NCI-H2196 treated with DMSO at 0.1 percent for 48 hours (cell line): ENCODE measurements around the gene CCDC28B.
"Not testable (repeated sequence)": the region's sequence is repeated elsewhere in the genome, so short reads cannot be mapped to it uniquely, and the experiment has no call there.

ENCODE experiments used
- DNase-seq: peaks from one replicate; lab custom pipeline; 2025; ENCODE audit not compliant: unreplicated experiment; lab: John Stamatoyannopoulos, UW

The CCDC28B gene

DNA sequence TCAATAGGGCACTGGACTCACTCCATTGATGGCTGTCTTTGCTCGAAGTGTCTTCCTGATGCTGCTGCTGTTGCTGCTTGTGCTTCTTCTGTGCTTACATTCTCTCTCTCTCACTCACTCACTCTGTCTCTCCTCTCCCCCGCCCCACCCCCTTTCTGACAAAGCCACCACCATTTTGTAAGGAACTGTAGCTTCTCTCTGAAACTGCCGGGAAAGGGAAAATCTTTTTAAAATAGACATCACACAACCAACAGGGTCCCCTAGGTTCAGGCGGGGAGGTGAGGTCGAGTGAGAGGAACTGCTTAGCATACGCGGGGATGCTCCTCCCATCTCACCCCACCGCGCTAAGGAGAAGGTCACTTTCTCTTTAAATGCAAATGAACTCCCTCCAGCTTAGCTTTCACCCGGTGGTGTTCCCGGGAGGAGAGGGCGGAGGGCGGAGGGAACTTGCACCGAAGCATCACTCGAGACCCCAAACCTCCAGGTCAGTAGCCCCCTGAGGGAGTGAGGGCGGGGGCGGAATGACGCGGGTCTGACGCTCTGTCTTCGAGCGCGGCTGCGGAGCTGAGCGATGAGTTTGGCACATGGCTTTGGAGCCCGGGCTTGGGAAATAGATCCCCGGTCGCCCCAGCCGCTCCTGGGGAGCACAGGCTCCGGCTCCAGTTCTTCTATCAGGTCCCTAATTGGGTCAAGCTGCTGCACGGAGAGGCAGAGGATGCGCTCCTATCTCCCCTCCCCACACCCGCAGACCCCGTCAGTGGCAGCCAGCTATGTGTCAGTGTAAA, at the start of gene CCDC28B:
CCDC28B (plus strand) TSS at position 370 of the 785 bp plus-strand sequence. CDS start 1,341 bp downstream, outside the sequence.
- peak; percentile 51 for DNase-seq

DNA sequence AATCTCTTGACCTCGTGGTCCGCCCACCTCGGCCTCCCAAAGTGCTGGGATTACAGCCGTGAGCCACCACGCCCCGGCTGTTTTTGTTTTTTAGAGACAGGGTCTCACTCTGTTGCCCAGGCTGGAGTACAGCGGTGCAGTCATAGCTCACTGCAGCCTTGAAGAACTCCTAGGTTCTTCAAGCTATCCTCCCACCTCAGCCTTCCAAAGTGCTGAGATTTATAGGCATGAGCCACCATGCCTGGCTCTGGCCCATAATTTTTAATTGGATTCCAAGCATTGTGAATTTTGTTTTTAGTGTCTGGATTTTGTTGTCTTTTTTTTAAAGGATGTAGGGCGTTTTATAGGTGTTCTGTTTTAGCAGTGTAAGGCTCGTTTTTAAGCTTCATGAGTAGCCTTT, 49.5 kb upstream of the CCDC28B start:
- no peak for DNase-seq

GRCh38 chr1:32151319-32151787, 49.0 kb upstream of the CCDC28B start:
- no peak for DNase-seq

- DNase-seq = no peak
These were observed 41.2 kb upstream of the CCDC28B start for GRCh38 chr1:32159189-32159588.

DNA sequence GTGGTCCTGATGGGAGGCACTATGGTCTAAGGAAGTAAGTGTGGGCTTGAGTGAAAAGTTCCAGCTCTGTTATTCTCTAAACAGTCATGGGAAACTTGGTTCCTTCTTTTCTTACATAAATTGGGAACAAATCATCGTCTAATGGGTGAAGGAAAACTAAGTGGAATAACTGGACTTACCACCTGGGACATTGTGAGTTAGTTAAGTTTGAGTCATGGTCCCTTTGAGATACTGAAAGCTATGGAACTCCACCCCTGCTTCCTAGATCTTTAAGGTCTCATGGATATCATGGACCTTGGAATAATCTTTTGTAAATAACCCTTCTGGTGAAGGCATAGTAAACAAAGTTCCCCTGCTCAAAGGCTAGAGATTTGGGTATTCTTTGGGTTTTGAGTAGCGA, 37.0 kb upstream of the CCDC28B start:
- DNase-seq = no peak

DNA sequence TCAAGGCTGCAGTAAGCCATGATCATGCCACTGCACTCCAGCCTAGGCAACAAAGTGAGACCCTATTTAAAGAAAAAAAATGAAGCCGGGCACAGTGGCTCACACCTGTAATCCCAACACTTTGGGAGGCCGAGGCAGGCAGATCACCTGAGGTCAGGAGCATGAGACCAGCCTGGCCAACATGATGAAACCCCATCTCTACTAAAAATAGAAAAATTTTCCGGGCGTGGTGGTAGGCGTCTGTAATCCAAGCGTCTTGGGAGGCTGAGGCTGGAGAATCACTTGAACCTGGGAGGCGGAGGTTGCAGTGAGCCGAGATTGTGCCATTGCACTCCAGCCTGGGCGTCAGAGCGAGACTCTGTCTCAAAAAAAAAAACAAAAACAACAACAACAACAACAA, 34.8 kb upstream of the CCDC28B start:
- not testable (repeated sequence) for DNase-seq

DNA sequence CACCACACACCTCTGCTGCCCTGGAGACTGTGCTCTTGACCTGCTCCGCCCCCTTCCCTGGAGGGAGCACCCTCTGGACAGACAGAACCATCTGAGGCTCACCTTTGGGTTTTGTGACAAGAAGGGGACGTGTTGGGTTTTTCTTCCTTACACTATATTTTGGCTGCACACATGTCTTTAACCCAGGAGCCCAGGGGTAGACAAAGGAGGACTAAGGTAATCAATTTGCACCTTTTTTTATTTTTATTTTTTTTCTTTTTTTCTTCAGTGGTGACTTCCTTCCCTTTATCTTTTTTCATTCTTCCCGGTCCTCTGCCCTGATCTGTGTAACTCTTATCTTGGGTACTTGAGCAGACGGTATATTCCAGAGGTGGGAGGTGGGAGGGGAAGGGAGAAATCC, 29.4 kb upstream of the CCDC28B start:
- no peak for DNase-seq

GRCh38 chr1:32172621-32173245, 27.7 kb upstream of the CCDC28B start:
- DNase-seq = no peak

- no peak for DNase-seq
These were observed 21.8 kb upstream of the CCDC28B start for GRCh38 chr1:32178380-32179192.

- DNase-seq = no peak
These were observed 21.3 kb upstream of the CCDC28B start for GRCh38 chr1:32179193-32179442.

GRCh38 chr1:32179443-32180185, 20.8 kb upstream of the CCDC28B start, which contains the start of gene TXLNA:
TXLNA (plus strand) TSS chr1:32179675; CDS start chr1:32180346, 671 bp downstream.
- peak; percentile 90 for DNase-seq

DNA sequence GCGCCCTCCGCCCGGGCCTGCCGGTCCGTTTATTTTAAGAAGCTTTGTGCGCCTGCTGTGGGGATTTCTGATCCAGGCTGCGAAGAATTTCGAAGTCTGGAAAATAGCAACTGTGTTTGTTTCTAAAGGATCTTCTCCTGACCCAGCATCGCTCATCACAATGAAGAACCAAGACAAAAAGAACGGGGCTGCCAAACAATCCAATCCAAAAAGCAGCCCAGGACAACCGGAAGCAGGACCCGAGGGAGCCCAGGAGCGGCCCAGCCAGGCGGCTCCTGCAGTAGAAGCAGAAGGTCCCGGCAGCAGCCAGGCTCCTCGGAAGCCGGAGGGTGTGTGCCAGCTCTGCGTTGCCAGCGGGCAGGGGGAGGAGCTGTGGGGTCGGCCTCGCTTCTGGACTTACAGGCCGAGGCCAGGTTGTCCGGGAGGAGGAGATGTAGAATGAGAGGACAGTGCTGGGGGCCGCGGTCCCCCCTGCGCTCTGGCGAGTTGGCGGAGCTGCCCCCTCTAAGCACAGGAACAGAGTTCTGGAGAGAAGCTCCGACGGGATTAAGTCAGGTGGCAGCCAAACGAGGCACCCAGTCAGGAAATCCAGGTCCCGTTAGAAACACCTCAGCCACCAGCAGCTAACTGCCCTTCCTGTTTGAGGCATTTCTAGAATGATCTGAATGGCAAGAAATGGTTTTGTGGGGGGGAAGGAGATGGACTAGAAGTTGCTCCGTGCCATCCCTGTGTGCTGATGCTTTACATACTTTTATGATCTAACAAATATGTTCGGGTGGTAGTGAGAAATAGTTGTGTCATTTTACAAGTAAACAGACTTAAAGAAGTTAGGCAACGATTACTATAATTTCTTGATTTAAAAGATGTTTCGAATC, 20.0 kb upstream of the CCDC28B start:
- DNase-seq = no peak

GRCh38 chr1:32181065-32181464, 19.3 kb upstream of the CCDC28B start:
- no peak for DNase-seq

DNA sequence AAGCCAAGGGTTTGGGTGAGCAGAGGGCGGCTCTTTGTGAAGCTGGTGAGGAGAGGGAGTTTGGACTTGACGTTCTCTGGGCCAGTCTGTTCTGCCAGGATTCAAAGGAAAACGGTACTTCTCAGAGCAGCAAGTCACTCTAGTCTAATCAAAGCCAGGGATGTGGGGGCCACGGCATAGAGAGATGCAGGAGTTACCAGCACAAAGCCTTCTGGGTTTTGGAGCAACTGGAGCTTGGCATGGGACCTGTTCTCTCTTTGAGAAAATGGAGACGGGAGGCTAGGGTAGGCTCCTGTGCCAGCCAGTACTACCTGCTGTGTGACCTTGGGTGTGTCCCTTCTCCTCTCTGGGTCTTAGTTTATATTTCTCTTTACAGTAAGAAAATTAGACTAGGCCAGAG, 18.8 kb upstream of the CCDC28B start:
- DNase-seq = no peak

DNA sequence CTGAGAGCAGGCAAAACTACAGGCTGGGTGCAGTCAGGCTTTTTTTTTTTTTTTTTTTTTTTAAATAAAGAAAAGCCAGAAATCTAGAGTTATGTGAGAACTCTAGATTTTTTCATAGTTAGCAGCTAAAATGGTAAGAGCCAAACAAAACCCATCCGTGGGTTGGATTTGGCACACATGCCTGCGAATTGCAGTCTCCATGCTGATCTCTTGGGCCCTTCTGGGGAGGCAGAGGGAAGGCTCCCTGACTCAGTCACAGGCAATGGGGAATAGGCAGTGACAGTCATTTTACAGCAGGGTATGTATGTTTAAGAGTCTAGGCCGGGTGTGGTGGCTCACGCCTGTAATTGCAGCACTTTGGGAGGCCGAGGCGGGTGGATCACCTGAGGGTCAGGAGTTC, 18.3 kb upstream of the CCDC28B start:
- DNase-seq = no peak

DNA sequence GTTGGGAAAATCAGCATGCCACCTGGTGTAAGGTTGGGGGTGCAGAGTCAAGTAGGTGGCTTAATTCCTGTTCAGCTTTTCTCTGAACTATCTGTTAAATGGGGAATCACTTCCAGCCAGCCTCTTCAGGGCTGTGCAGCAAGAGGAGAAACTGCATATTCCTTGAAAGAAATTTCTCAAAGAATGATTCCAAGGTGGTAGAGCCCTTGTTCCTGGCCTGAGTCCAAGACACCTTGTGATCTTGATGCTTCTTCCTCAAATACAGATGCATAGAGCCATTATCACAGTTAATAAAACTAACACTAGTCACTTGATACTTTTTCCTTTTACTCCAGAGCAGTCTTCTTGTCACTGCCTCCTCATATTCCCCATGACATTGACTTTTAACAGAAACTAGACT, 15.7 kb upstream of the CCDC28B start:
- no peak for DNase-seq

GRCh38 chr1:32186077-32186476, 14.3 kb upstream of the CCDC28B start:
- DNase-seq = no peak

- no peak for DNase-seq
These were observed 13.9 kb upstream of the CCDC28B start for GRCh38 chr1:32186491-32186890.

GRCh38 chr1:32187850-32188249, 12.5 kb upstream of the CCDC28B start:
- no peak for DNase-seq
